T-helper 9 cell (primary cell): ENCODE data around the gene PNMA5.

Experiments
- DNase-seq: peaks from one replicate; pipeline ENCODE4 v3.0.0-alpha.2; 2020

PNMA5 gene

DNA sequence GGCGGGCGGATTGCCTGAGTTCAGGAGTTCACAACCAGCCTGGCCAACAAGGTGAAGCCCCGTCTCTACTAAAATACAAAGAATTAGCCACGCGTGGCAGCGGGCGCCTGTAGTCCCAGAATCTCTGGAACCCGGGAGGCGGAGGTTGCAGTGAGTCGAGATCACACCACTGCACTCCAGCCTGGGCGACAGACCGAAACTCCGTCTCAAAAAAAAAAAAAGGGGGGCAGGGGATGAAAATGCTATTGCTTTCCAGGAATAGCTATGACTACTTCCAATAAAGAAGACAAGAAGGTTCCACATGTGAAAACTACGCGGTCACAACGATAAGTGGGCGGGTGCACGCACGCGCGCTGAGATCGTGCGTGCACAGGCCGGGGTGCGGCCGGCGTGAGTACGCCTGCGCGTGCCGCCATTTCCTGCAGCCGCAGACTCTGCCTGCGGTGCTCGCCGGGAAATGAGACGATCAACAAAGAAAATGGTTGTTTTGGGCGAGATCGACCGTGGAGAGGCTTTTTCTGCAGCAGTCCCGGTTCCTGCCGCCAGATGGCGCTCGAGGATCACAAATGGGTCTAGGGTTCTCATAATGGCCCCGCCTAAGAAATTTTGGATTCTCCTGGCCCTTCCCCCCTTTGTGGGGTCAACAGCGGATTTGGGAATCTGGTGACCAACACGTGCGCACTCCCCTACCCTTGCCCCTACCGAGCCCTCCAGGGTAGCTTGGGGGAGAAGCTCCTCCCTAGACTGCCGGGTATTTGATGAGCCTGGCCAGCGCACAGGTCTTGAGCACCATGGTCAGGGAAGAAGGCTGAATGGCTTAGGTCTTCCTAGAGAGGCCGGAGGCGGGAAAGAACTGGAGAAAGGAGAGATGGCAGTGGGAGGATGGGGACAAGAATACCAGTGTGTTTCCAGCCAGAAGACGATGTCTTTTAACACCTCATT, 35.1 kb downstream of the PNMA5 start:
- peak; percentile 91 for DNase-seq

DNA sequence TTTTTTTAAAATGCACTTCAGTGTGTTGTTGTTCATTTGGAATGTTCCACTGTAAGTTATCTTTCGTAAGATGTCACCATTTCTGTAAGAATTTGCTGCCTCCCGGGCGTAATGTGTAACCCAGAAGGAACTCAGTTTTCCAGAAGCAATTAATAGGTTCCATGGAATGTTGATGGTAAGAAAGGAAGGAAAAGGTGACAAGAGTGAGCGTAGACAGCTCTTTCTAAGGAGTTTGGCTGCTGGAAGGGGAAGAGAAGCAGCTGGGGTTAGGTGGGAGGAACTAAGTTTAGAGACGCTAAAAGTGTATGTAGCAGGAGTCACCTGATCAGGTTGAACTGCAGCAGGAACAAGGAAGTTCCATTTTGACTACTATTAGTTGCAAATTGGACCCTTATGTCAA, 35.9 kb downstream of the PNMA5 start:
- no peak for DNase-seq

DNA sequence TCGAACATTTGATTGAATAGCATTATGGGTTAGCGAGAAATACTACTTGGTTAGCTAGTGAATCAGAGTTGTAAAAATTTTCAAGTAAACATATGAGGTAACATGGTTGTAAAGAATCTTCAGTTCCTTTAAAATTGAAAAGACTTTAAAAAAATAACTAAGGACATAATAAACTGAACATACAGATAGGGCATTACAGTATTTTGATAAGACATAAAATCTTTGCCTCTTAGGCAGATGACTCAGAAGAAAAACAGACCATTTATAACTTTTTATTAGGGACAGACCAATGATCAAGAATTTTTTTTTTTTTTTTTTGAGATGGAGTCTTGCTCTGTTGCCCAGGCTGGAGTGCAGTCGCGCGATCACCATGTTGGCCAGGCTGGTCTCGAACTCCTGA, 43.1 kb downstream of the PNMA5 start:
- no peak for DNase-seq

- no peak for DNase-seq
Observed at GRCh38 chrX:152949114-152949513, 44.8 kb downstream of the PNMA5 start.

DNA sequence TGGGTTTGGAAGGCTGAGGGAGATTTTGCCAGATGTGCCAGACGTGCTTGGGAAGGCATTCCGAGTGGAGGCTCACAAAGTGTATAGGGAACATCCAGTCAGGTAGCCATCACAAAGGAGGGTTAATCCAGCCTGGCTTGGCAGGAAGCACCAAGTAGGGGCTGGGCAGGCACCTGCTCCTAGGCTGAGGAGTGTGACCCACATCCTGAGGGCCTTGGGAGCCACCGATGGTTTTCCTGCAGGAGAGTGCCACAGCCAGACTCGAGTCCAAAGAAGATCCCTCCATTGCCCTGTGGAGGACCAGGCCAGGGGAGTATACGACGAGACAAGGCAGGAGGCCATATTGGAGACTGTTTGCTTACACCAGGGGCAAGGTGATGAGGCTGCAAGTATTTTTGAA, 47.2 kb downstream of the PNMA5 start:
- DNase-seq = no peak

DNA sequence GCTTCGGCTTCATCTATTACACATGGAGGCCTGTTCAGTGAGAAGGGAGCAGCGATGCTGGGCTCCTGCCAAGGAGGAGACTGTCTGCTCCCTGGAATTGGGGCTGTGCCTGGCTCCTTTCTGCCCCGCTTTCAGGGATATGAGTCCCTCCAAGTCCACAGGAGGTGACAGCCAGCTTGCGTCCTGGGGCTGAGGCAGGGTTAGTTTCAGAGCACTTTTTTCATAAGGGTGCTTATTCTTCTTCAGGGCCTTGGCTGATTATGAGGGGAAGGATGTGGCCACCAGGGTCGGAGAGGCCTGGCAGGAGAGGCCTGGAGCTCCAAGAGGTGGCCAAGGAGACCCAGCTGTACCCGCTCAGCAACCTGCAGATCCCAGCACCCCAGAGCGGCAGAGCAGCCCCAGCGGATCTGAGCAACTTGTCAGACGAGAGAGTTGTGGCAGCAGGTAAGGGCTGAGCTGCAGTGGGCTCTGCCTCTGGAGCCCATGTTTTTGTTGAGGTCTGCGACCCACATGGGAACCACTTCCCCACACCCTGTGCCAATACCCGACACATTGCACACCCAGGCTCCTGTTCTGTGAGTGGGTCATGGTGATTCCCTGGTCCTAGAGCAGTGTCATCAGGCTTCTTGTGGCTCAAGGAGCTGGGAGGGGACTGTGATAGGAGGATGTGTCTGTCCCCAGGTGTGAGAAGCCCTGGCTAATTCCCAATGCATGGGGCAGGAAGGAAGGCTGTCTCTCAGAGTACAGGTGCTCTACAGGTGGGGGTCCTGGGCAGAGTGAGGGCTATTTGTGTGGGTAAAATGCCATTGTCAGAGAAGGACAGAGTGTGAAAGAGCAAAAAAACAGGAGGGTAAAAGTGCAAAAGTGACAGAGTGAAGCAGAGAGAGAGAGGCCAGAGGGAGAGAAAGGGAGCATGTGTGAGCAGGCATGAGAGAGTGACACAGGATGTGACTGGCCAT, 48.6 kb downstream of the PNMA5 start:
- no peak for DNase-seq

GRCh38 chrX:152943826-152944225, 50.1 kb downstream of the PNMA5 start:
- DNase-seq = no peak

- DNase-seq = no peak
Observed at GRCh38 chrX:152942077-152942442, 51.9 kb downstream of the PNMA5 start.

DNA sequence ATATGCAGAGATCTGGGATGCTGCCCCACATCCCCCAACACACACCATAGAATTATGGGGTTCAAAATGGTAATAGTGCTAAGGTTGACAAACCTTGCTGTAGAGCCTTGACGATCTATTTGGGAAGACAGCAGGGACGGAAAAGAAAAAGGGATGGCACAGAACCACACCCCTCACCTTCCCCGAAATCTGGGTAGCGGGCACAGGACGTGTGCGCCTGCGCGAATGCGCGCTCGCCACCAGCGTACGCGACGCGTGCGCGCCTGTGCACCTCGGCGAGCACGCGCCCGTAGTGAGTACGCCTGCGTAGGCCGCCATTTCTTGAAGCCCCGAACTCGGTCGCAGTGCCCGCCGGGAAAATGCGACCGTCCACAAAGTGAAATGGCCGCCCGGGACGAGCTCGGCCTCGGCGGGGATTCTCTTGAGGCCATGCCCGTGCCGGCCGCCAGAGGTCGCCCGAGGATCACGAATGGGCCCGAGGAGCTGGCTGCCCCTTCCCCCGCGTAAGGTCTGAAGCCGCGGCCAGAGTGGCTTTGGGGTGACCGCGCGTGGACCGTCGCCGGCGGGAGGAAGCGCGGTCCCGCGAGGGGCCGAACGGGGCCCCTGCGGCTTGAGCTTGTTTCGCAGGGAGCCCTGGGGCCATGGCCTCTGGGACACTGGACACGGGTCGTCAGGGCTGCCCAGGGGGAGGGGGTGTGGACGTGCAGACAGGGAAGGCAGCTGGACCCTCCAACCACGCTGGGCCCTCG, 52.4 kb downstream of the PNMA5 start:
- peak; percentile 84 for DNase-seq
